Loucy (cell line): ENCODE measurements around the gene CCDC9B.
A peak's percentile ranks its signal among the peaks of the same experiment; 100 is the strongest.

Experiments
- EZH2phosphoT487 ChIP-seq: fragments of 200-600 bp; IDR thresholded peaks from 2 replicates; pipeline ENCODE4 v1.6.1; 2018; ENCODE audit warnings: antibody characterized with exemption, mild to moderate bottlenecking, moderate library complexity, borderline replicate concordance
- TF ChIP-seq, protein P1 (sequence below): fragments of 200-600 bp; sonication (generic); conservative IDR thresholded peaks from 2 replicates; pipeline ENCODE4 v1.5.1; 2014; ENCODE audit warnings: mild to moderate bottlenecking, antibody characterized with exemption, low read length

DNA sequence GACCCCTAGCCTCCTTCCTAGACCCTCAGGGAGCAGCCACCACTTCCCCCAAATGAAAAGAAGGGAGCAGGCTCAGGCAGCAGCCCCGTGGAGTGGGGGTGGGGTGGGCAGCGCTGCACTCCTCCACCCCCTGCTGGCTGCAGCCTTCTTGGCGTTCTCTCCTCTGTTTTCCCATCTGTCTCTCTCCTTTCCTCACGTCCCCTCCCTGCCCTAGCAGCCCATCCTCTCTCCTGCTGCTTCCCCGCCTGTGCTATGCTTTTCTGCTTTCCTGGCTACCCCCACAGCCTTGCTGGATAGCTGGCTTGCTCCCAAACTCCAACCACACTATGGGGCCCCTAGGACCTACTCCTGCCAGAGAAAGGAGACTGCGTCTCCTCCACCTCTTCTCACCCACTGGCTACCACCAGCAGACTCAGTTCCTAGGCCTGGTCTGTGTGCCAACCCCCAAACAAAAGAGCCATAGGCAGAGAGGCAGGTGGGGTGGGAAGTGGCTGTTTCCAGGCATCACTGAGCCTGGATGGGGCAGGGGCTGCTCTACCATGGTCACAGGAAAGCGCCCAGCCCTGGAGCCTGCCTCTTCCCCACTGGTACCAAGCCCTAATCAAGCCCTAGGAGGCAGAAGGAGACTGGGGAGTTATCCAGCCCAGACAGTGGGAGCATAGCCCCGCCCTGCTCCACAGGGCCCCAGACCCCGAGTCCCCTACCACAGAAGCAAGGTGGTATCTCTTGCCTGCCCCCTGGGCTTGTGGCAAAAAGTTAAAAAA is 13.9 kb upstream of the CCDC9B start:
- TF ChIP-seq, protein P1, sequence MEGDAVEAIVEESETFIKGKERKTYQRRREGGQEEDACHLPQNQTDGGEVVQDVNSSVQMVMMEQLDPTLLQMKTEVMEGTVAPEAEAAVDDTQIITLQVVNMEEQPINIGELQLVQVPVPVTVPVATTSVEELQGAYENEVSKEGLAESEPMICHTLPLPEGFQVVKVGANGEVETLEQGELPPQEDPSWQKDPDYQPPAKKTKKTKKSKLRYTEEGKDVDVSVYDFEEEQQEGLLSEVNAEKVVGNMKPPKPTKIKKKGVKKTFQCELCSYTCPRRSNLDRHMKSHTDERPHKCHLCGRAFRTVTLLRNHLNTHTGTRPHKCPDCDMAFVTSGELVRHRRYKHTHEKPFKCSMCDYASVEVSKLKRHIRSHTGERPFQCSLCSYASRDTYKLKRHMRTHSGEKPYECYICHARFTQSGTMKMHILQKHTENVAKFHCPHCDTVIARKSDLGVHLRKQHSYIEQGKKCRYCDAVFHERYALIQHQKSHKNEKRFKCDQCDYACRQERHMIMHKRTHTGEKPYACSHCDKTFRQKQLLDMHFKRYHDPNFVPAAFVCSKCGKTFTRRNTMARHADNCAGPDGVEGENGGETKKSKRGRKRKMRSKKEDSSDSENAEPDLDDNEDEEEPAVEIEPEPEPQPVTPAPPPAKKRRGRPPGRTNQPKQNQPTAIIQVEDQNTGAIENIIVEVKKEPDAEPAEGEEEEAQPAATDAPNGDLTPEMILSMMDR, result peak; percentile 74
- no peak for TF ChIP-seq EZH2phosphoT487
